ENCODE data around the gene USP34. TPM values are rescaled to one million over a fixed set of nuclear protein-coding genes. Genes with fewer than 3 reads are reported as not detected.

USP34 gene
- total RNA-seq, 6 experiments from 2014 or later = 50.3 to 65.4 (median 58.5) TPM

GRCh38 chr2:61182059-61182383, 288.9 kb downstream of the USP34 start:
- DNase-seq = no peak
- H3K27me3 Mint-ChIP-seq (ENCODE audit: insufficient read depth) = peaks cover 4% of the 10 kb centered on the region; the same call in 1 of the 2 replicates
- H3K9me3 Mint-ChIP-seq = no peaks in the 10 kb centered on the region
- peaks cover 73% of the 10 kb centered on the region for H3K36me3 Mint-ChIP-seq (ENCODE audit: low read depth)
- TF ChIP-seq, protein P1, sequence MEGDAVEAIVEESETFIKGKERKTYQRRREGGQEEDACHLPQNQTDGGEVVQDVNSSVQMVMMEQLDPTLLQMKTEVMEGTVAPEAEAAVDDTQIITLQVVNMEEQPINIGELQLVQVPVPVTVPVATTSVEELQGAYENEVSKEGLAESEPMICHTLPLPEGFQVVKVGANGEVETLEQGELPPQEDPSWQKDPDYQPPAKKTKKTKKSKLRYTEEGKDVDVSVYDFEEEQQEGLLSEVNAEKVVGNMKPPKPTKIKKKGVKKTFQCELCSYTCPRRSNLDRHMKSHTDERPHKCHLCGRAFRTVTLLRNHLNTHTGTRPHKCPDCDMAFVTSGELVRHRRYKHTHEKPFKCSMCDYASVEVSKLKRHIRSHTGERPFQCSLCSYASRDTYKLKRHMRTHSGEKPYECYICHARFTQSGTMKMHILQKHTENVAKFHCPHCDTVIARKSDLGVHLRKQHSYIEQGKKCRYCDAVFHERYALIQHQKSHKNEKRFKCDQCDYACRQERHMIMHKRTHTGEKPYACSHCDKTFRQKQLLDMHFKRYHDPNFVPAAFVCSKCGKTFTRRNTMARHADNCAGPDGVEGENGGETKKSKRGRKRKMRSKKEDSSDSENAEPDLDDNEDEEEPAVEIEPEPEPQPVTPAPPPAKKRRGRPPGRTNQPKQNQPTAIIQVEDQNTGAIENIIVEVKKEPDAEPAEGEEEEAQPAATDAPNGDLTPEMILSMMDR (IDR thresholded peaks at IDR 0.05) = no peak
- peak overlapping the region; percentile 51 for H3K27ac Mint-ChIP-seq
- no peak overlapping the region for H3K4me3 Mint-ChIP-seq
- peaks cover 46% of the 10 kb centered on the region for H3K4me1 Mint-ChIP-seq (ENCODE audit: low read depth)

GRCh38 chr2:61181382-61182058, 289.4 kb downstream of the USP34 start:
- Mint-ChIP-seq H3K27me3 (ENCODE audit: insufficient read depth) (peaks cover 4% of the 10 kb centered on the region), H3K9me3 (no peaks in the 10 kb centered on the region), H3K4me1 (ENCODE audit: low read depth) (peaks cover 48% of the 10 kb centered on the region), H3K4me3 (peak overlapping the region; percentile 41; the same call in 1 of the 2 replicates), H3K36me3 (ENCODE audit: low read depth) (peaks cover 70% of the 10 kb centered on the region), H3K27ac (peak overlapping the region; percentile 54)
- DNase-seq = no peak
- TF ChIP-seq, protein P1 (IDR thresholded peaks at IDR 0.05) = no peak

GRCh38 chr2:61180686-61181085, 290.2 kb downstream of the USP34 start:
- Mint-ChIP-seq H3K9me3 (no peaks in the 10 kb centered on the region), H3K4me3 (peak overlapping the region; percentile 86), H3K36me3 (ENCODE audit: low read depth) (peaks cover 63% of the 10 kb centered on the region), H3K27ac (peak overlapping the region; percentile 87), H3K4me1 (ENCODE audit: low read depth) (peaks cover 53% of the 10 kb centered on the region), H3K27me3 (ENCODE audit: insufficient read depth) (peaks cover 4% of the 10 kb centered on the region)
- no peak for DNase-seq
- TF ChIP-seq, protein P1 (IDR thresholded peaks at IDR 0.05) = no peak

DNA sequence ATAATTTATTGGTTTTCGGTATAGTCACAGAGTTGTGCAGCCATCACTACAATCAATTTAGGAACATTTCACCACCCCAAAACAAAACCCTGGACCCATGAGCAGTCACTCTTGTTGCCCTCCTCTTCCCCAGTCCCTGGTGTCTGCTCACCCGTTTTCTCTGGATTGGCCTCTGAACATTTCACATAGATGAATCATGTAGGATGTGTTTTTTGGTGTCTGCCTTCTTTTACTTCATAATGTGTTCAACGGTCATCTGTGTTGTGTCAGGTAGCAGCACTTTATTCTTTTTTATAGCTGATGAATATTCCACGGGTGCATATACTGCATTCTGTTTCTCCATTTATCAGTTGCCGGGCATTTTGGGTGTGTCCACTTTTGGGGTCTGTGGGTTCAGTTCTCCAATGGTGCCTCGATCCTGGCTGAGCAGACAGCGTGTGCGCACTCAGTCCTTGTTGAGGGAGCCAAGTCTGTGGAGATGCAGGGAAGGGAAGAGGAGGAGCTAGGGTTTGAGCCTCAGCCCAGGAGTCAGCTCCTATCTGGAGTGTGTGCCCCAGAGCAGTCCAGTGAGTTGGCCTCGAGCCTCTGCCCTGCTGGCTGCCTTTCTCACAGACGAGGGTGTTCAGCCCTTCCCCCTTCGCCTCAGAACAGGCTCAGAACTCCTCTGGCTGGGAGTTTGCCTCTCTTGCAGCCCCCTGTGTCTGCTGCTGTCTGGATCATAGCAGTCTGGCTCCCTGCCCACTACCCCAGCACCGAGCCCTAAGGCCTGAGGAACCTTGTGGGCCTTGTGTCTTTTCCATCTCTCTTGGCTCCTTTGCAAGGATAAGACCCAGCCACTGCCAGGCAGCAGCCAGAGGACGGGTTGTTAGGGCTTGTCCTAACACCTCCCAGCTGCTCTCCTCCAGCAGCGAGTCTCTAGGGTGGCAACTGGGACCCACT, 290.9 kb downstream of the USP34 start:
- TF ChIP-seq, protein P1 (IDR thresholded peaks at IDR 0.05) = no peak
- H3K27ac Mint-ChIP-seq = peak overlapping the region; percentile 87
- no peaks in the 10 kb centered on the region for H3K9me3 Mint-ChIP-seq
- peaks cover 53% of the 10 kb centered on the region for H3K4me1 Mint-ChIP-seq (ENCODE audit: low read depth)
- DNase-seq = peak; percentile 63
- H3K36me3 Mint-ChIP-seq (ENCODE audit: low read depth) = peaks cover 59% of the 10 kb centered on the region
- H3K4me3 Mint-ChIP-seq = peak overlapping the region; percentile 86
- H3K27me3 Mint-ChIP-seq (ENCODE audit: insufficient read depth) = peaks cover 4% of the 10 kb centered on the region

DNA sequence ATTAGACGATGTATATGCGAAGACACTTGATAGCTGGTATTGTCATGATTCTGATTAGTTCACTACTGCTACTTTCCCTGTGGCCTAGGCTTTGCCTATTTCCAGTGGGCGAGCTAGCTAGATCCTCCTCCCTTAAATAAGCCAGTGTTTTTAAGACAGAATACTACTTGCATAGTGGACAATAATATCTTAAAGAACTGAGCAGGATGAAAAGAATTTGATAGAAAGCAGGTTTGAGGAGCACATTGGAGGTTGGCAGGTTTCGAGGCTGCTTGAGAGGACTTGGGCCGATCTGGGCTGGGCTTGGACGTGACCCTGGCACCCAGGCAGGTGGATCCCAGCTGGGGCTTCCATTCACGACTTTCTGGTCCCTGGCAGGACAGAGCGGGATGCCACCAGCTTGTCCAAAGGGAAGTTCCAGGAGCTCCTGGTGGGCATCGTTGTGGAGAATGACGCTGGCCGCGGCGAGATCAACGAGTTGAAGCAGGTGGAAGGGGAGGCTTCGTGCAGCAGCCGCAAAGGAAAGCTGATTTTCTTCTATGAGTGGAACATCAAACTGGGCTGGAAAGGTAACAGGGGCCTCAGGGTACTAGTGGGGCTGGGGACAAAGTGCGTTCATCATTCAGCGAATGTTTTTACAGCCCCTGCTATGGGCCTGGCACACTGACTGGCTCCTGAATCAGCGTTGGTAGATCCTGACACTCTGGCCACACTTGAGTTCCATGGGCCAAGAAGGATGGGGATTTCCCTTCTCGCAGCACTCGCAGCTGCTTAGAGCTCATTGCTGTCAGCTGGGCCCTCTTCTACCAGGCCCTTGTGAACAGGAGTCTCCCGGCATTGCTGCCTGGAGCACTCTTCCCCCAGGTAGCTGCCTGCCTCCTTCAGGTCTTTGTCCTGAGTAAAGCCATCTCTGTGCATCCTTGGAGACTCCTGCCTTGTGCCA, 292.0 kb downstream of the USP34 start:
- Mint-ChIP-seq H3K4me1 (ENCODE audit: low read depth) (peaks cover 53% of the 10 kb centered on the region), H3K36me3 (ENCODE audit: low read depth) (peaks cover 51% of the 10 kb centered on the region), H3K9me3 (no peaks in the 10 kb centered on the region), H3K4me3 (peak overlapping the region; percentile 86), H3K27me3 (ENCODE audit: insufficient read depth) (peaks cover 4% of the 10 kb centered on the region), H3K27ac (peak overlapping the region; percentile 87)
- DNase-seq = no peak
- TF ChIP-seq, protein P1 (IDR thresholded peaks at IDR 0.05) = no peak

All from HFFc6 (cell line).